ENCODE measurements around the gene SRSF7.
A peak's percentile ranks its signal among the peaks of the same experiment; 100 is the strongest.

SRSF7 gene

DNA sequence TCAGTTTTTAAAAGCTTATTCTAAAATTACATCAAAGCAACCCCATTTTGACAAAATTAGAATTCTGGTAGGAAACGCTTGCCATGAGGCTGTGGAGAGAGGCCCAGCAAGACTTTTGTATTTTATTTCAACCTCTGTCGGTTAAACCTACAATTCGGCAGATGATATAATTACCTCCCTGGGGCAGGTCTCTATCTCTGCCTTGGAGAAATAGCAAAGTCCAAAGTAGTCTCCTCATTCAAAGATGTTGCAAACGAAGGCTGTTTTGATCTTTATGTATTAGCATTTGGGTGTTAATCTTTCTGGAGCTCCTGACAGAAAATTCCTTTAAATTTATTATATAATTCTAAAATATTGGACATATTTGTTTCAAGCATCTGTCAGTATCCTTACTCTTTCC lies 49.6 kb downstream of the SRSF7 start:
- DNase-seq (ENCODE audit: low read depth in 2 of 2), result no peak

DNA sequence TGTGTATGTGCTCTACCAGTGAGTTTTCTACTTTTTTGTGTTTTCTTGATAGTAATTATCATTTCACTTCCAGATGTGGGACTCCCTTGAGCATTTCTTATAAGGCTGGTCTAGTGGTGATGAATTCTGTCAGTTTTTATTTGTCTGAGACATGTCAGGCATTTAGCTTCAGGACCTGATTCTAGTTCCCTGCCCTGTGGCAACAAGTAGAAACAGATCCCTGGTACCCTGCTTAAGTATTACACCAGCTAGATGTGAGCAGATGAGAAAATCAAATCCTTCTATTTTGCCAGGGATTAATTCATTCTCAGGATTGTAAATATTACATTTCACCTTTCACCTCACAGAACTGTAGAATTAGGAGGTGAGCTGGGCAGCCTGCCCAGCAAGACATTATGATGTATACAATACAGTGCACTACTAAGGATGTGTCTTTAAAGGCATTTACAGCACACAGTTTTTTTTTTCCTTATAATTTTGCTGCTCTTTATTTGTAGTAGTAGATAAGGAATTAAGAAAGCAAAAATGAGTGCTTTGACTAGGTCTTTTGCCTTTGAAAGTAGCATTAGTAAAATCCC lies 50.2 kb downstream of the SRSF7 start:
- DNase-seq (ENCODE audit: low read depth in 2 of 2), result no peak

DNA sequence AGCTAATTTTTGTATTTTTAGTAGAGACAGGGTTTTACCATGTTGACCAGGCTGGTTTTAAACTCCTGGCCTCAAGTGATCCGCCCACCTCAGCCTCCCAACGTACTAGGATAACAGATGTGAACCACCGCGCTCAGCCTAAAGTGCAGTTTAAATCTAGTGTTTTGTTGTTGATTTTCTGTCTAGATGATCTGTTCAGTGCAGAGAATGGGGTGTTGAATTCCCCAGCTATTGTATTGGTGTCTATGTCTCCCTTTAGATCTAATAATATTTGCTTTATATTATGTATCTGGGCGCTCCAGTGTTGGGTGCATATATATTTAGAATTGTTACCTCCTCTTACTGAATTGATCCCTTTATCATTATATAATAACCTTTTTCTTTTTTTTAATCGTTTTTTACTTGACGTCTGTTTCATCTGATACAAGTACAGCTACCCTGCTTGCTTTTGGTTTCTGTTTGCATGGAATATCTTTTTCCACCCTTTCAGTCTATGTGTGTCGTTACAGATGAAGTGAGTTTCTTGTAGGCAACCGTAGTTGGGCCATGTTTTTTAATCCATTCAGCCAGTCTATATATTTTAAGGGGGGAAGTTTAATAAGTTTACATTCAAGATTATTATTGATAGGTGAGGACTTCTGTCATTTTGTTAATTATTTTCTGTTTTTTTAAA lies 50.9 kb downstream of the SRSF7 start:
- no peak for DNase-seq (ENCODE audit: low read depth in 2 of 2)

DNA sequence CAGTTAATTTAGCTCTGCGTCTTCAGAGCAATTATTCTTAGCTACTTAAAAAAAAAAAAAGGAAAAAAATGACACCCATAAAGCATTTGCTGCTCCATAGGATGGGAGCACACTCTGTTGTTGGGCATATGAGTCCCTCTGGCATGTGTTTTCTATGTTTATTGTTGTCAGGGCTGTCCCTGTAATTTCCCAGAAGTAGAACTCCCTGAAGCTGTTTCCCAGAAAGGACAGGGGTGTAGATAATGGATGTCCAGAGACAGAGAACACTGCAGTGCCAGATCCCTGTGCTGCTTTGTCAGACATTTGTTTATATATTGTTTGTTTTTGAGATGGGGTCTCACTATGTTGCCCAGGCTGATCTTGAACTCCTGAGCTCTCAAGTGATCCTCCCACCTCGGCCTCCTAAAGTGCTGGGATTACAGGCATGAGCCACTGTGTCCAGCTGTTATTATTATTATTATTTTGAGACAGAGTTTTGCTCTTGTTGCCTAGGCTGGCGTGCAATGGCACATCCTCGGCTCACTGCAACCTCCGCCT lies 52.6 kb downstream of the SRSF7 start:
- DNase-seq (ENCODE audit: low read depth in 2 of 2), result no peak

DNA sequence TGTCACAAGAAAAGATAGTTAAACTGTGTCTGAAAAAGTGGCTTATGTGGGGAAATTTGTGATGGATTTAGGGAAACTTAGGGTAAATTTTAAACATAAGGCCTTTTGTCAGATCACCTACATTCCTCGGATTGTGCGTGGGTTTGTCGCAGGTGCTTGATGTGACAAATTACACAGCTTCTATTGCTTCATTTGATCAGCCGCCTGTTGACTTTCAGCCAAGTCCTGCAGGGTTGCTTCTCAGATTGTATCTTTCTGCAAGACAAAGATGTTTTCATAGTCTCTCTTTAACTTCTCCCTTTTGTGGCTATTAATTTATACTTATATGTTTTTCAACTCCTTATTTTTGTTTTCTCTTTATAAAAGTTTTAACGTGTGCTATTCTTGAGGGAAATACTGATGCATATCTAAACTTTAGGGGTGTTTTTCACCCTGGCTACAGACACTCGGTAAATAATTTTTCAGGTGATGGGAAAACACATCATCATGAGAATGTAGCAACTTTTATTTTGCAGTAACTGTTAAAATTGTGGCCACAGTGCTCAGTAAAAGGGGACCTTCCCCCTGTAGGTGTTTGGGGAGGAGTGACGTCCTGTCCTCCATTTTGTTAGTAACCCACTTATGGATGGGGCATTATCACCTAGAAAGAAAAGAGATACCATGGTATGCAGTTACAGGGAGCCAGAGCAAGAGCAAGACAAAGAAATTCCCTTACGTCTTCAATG lies 53.9 kb downstream of the SRSF7 start:
- DNase-seq (ENCODE audit: low read depth in 2 of 2), result peak in 1 of 2 donors; percentile 12
